Activated effector memory CD4-positive, alpha-beta T cell treated with anti-CD3 and anti-CD28 coated beads, Interleukin-2, amount 50 U/mL, for 16 hours (primary cell): Measurements from ENCODE around the gene PTPRD.
"Not testable (repeated sequence)": the region's sequence is repeated elsewhere in the genome, so short reads cannot be mapped to it uniquely, and the experiment has no call there.

Source experiments
- DNase-seq: peaks from one replicate; pipeline ENCODE4 v3.0.0-alpha.2; 2020

Gene PTPRD

DNA sequence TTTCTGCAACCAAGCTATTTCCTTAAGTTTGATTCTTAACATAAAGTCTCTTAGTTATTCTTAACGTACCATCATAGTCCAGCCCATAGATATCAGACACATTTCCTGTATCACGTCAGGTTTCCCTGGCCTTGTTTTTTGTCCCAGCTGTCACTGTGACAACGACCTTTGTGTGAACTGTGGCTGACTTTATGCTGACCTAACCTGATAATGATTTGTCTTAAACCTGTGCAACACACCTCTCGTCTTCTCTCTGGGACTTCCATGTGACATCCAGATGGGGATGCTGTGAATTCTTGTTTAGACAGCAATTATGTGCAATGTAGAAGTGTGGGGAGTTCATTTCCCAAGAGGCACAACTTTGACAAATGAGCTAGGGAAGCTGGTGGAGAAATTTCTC lies 662.8 kb downstream of the PTPRD start:
- no peak for DNase-seq

DNA sequence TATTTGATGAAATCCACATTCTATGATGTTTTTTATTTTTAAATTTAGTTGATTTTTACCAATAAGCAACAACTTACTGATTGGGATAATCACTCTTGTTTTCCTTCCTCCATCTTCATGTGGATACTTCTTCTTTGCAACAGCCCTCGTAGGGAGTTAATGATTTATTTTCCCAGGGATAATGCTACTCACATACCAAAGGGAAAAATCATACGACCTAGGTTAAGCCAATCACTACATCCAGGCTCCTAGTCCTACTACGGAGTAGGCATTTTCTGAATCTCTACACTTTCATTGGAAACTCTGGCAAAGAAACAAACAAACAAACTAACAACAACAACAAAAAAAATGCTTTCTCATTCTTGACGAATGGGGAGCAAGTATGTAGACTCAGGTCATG lies 663.4 kb downstream of the PTPRD start:
- DNase-seq: no peak

DNA sequence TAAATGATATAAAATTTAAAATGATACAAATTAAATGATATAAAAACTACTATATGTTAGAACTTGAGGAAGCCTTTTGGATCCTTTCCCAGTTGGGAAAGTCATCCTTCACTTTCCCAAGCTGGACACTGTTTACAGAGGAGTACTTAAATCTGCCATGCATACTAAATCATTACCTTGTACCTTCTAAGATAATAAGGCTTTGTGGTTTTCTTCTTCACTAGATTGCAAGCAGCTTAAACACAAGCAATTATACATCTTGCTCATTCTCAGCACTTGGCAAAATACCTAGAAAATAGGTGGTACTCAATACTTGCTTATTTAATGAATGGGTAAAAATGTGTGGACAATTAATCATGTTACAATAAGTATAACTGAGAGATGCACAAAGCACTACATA lies 666.8 kb downstream of the PTPRD start:
- no peak for DNase-seq

DNA sequence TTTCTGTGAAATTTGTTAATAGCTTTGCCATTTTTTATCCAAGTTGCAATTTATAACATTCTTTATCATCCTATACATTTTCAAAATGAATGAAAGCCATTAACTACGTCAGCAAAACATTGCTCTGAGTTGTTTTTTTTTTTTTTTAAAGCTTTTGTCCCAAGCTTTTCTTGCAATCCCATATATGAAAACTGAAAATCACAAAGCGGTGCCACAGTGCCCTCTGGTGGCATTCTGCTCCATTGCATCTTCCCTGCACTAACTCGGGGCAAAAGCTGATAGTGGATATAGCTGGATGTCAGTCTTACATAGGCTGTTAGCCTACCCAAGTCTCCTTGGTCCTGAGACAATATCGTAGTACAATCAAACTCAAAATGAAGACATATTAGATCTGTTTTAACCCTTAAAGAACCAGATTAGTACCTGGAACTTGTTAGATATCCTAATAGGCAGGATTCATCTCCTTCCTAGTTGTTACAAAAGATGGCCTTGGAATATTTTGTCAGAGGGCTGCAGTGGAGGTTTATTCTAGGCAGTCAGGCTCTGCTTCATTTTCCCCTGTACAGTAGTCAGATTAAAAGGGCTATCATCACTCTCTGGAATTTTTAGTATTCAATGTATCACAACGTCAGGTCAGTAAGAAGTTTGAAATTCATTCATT lies 669.9 kb downstream of the PTPRD start:
- peak; percentile 73 for DNase-seq

DNA sequence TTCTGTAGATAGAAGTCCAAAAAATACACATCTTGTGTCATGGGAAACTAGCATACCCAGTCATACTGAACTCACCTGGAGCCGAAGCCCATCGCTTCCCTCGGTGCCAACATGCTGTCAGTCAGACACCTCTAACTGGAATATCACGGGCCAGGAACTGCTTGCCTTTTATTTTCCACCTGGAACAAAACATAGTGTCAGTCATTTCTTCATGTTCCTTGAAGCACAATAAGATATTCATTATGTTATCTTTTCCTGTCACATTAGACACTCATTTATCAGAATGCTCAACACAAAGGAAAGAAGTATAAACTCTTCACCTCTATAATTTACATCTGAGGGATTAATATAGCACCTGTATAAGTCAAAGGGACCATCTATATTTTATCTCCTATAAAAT lies 674.4 kb downstream of the PTPRD start:
- DNase-seq: no peak

DNA sequence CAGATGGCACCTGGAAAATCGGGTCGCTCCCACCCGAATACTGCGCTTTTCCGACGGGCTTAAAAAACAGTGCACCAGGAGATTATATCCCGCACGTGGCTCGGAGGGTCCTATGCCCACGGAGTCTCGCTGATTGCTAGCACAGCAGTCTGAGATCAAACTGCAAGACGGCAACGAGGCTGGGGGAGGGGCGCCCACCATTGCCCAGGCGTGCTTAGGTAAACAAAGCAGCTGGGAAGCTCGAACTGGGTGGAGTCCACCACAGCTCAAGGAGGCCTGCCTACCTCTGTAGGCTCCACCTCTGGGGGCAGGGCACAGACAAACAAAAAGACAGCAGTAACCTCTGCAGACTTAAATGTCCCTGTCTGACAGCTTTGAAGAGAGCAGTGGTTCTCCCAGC lies 681.3 kb downstream of the PTPRD start:
- DNase-seq: not testable (repeated sequence)

DNA sequence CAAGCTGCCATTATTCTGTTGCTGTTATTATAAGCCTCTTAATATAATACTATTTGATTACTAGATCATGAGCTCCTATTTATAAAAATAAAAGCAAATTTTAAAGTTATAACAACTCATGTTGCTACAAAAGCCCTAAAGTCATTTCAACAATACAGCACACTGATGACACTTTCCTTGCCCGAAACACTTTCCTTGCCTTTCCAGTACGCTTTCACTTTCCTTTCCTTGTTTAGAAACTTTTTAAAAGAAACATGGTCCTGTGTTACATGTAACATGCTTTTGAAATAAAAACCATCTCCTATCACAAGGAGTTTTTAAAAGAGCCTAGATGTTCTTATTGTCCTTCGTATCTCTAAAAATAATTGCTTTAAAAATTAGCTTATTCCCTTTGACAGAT lies 688.4 kb downstream of the PTPRD start:
- no peak for DNase-seq

DNA sequence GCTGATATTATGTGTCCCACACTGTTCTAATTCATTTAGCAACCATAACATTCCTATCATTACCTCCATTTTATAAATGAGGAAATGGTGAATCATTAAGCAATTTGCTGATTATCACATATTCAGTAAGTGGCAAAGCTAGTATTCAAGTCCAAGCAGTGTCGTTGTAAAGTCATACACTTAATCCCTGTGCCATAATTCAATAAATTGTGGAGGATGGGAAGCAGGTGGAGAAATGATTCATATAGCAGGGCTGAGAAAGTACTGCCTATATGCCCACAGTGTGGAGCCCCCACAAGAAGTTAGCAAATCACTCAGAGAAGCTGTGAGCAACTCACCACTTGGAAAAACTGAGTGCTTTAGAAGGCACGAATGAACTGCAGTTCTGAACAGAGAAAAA lies 691.0 kb downstream of the PTPRD start:
- no peak for DNase-seq

DNA sequence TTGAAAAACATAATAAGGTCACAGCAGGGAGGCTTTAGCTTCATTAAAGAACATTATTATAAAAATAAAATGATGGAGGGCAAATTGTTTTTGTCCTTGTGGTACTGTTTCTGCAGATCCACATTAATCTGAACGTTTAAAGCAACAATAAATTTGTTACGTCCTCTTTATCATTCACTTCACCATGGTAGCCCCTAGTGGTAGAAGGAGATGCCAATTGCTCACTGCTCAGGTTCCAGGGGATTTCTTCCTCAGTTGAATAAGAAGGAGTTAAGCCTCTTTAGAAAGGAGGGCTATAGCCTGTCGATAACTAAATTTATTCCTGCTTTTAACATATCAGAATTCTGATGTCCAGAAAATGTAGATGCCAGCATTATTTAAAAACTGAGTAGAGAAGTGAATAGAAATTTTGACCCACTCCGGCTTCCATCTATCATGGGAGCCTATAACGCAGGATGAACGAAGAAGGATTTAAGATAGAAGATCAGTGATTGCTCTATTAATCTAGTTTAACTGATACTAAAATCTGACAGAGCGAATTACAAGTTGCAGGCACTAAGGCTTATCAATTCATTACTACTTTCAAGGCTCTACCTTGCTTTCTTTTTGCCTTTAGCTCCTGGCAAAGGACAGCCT lies 692.3 kb downstream of the PTPRD start:
- no peak for DNase-seq

DNA sequence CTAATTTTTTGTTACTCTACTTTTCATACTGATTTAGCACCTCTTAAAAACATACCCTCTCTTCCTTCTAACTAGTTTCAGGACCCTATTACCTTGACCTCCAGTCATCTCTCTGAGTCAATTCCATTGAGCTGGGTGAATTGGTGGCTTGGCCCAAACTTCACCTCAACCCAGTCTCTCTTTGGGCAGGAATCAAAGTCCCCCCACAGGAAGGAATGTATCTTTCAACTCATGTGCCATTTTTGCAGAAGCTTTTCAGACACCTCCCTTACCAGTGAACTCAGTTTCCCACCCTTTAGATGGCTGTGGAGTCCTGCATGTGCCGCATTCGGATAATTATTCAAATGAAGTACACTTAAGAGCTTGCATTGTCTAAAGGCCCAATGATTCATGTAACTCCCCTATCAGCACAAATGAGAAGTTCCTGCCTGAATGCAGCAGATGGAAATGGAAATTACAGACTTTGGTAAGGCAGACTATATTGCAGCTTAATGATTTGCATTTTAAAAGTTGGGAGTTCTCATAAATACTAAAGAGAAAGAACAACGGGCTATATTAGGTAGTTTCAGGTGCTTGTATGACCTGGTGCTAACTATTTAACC lies 693.5 kb downstream of the PTPRD start:
- no peak for DNase-seq

DNA sequence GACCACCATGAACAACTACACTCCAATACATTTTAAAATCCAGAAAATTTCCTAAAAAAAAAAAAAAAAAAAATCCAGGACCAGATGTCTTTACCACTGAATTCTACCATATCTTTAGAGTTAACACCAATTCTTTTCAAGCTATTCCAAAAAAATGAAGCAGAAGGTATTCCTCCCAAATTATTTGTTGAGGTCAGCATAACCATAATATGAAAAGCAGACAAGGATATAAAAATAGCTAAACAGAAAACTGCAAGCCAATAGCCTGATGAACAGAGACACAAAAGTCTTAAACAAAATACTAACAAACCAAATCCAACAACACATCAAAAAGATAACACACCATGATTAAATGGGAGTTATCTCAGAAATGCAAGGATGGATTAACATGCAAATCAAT lies 695.4 kb downstream of the PTPRD start:
- DNase-seq: no peak

DNA sequence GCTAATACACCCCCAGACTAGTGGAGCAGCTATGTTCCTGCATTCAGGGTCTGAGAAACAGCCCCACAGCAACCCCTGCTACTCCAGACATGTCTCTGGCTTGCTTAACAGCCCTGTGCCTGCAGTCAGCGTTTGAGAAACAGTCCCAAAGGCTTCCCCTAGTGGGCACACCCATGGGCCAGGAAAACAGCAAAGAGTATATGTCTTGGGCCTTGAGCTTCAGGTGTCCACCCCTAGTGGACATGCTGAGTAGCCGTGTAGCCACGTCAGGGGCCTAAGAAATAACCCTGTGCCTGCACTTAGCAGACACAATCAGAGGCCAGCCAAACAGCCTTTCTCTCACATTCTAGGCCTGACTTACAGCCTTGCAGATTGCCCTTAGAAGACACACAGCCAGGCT lies 698.6 kb downstream of the PTPRD start:
- DNase-seq: no peak

DNA sequence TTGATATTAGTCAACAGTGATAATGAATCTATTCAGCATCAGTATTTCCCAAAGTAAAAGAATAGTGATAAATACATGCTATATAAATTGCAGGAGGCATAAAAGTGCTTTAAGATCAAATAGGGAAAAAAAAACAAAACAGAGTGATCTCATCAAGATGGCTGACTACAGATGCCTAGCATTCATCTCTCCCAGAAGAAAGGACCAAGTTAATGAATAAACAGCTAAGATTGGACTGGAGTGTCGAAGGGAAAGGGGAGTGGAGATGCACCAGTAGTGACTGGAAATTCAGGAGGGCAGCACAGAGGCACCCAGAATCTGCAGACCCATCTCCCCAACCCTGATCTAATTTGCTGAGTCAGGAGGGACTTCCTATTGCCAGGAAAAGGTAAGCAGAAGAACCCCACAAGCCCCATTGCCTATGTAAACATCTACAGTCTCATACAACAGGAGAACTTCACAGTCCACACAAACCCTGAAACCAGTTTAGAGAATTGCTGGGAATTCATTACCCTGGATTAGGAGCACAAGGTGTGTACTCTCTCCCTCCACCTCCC lies 699.4 kb downstream of the PTPRD start:
- DNase-seq: no peak

DNA sequence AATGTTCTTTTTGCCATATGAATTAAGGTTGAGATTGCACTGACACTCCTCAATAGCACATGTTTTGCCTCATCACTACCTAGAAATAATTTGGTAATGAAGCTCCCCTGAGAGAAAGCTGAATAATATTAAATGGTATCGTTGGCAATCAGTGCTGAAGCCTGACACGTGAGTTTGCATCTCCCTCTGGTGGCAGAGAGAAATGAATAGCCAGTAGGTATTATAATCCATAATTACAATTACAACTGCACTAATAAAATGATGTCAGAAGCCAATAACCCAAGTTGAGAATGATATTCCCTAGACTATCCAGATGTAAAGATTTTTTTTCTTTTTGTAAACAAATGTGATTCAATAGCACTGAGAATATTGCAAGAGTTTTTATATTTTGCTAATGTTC lies 700.3 kb downstream of the PTPRD start:
- DNase-seq: no peak

DNA sequence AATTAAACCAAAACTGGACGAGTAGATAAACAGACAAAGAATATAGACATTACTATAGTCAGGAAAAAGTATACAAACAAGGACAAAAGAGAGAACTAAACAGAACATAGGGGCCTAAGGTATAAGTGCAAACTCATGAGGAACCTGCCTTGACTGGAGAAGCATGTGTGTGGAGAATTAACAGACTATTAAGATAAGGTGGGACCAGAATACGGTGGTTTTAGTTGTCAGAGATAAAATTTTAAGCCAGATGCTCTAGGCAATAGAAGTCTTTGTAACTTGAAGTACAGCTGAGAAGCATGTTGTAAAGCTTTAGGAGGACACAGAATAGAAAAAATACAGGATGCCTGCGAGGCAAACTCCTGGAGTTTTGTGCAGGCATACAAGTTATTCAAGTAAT lies 707.1 kb downstream of the PTPRD start:
- DNase-seq: no peak

DNA sequence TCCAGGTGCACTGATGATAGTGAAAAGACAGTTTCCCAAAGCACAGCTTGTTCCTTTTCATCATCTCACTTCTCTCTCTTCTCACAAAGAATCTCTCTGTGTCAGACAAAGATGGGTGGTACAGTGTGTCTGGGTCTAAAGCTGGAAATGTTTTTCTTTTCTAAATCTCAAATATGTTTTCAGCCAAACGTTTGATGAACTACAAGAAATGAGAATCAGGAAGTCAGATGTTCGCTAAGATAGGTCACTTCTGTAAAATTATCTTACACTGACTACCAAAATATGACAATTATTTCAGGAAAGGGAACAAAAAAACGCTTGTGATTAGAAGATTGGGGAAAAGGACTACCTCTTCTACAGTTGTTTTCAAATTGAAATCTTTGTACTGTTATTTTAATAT lies 708.8 kb downstream of the PTPRD start:
- DNase-seq: no peak

DNA sequence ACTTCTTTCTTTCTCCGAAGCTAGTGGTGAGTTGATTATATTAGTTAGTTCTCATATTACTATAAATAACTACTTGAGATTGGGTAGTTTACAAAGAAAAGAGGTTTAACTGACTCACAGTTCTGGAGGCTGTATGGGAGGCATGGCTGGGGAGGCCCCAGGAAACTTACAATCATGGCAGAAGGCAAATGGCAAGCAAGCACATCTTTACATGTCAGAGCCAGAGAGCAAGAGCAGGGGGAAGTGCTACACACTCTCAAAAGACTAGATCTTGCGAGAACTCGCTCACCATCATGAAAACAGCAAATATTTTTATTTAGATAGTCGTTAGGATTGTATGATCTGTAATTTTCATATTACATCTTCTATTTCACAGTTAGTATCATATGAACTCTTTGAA lies 711.2 kb downstream of the PTPRD start:
- no peak for DNase-seq

DNA sequence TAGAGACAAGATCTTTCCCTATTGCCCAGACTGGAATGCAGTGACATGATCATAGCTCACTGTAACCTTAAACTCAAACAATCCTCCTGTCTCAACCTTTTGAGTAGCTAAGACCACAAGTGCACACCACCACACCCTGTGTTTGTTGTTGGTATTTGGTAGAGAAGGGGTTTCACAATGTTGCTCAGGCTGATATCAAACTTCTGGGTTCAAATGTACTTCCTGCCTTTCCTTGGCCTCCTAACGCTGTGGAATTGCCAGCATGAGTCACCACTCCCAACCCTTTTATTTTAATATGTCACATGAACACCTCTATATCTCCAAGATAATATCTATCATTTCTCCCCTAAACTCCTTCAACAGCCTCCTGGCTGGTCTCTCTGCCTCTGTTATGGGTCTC lies 719.0 kb downstream of the PTPRD start:
- no peak for DNase-seq

DNA sequence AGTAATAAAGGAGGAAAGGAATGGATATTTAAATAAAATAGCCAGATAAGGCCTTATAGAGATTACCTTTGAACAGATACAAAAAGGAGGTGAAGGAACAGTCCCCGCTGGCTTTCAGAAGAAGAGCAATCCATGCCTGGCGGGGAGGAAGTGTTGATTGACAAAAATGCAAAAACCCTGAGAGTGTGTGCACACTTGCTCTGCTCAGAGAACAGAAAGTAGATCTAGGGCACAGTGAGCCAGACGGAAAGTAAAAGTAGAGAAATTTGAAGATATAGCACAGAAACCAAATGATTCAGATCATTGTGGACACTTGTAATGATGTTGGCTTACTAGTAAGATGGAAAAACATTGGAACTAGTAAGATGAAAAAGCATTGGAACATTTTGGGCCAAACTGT lies 720.6 kb downstream of the PTPRD start:
- no peak for DNase-seq

DNA sequence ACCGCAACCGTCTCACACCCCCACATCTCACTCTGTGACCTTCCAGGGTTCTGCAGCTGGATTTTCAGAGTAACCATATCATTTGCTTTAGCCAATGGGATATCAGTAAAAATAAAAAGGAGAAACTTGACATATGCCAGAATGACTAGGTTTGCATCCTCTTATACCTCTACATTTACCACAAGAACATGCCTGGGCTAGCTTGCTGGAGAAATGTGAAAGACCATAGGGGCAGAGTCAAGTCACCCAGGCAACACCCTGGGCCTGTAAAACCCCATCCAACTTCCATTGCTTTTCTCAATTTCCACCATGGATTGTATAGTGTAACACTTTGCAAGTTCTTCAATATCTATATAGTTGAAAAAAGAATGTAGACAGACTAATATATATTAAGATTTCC lies 731.1 kb downstream of the PTPRD start:
- no peak for DNase-seq

DNA sequence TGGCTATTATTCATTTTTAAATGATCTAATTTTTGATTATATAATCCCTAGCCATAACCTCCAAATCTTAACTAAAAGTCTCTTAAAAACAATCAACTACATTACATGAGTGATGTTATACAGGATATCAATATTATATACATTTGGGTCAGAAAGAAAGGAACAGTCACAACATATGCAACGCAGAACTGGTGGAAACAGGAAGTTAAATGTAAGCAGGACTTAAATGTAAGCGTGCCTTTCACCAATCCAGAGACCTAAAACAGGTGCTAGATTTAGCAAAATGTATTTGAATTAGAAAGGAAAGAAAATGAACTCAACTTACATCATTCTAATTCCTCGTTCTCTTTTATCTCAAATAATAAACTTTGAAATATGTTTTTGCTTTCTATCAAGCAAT lies 738.5 kb downstream of the PTPRD start:
- no peak for DNase-seq

DNA sequence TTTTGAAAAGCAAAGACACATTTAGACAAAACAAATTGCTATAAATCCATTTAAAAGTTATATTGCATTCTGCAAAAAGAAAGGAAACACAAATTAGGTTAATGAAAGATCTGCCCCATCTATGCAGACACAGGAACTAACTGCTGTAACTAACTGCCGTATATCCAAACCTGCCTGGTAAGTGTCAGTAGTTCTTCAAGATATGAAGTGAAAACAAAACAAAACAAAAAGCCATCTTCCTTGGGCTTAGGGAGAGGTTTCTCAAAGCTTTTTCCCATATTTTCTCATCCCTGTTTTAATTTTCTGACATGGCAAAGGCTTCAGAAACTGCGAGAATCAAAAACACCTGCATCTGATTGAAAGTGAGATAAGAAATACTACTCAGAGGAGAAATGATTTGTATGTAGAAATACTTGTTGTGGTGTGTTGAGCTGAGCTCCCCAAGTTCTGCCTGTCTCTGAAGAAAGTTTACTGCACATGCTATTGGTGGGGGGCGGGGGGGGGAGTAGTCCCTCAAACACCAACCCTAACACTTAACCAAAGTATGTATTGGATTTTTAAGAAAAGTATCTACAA lies 750.5 kb downstream of the PTPRD start:
- DNase-seq: no peak

DNA sequence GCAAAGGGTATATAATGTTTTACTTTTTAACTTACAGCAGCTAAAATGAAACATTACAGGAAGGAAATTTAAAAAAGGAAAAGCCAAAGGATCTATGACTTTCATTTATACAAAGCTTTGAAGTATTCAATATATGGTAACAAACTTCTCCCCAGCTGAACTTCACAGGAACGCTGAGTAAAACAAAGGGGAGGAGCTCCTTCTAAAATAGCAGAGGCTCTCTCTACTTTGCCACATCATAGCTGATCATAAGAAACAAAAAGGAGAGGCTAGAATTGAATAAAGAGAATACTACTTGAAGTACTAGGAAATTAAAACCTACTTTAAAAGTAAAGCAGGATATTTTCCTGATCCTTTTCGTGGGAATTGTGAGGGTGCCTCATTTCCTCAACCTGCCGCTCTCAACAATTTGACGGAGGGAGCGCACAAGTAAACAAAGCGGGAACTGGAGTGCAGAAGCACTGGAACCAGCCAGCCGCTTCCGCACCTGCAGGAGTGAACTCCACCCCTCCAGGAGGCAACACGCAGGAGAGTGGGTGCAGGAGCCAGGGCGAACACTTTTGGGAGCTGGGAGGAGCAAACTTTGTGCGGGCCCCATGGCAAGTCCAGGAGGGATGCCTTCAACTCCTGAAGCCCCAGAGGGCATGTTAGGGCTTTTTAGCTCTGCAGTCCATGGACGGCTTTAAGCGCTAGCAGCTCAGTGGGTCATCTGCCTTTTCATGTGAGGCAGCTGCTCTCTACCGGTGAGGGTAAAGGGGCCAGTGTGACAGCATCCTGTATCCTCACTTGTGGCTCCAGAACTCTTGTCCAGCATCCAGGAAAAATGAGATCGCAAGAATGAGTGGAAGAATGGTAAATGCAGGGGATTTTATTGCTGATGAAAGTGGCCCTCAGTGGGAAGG lies 757.4 kb downstream of the PTPRD start:
- DNase-seq: no peak
